ENCODE results near the gene ATP2B2.

ATP2B2 gene

DNA sequence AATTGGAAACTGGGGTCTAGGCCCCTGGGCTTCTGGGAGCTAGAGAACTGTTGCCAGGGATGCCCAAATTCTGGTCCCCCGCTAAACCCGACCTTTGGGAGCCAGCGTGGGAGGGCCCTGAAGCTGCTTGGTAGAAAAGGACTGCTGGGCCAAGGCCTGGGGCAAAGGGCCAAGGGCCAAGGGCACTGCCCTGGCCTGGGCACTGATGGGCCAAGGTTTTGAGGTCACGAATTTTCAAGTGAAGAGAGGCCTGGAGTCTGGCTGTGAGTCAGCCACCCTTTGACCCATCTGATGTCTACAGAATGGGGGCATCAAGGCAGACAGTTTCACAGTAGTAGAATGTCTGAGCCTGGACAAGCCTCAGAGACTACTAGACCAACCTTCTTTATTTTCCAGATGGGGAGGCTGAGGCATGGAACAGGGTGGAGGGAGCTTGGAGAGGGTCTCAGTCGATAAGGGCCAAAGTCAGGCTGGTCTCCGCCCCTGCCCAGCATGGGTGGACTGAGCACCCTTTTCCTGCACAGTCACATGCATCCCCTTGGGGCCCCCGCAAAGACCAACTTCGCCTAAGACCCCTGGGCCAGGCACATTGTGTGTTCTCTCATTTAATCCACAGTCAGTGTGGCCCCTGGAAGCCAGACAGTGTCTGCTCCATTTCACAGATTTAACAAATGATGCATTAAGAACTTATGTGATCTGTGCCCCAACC lies 66.3 kb downstream of the ATP2B2 start:
- TF ChIP-seq CTCF (IDR thresholded peaks at IDR 0.05; ENCODE audit: low read depth, low read length) = no peak
- DNase-seq (ENCODE audit: extremely low read depth, low read depth) = no peak

- no peak for DNase-seq (ENCODE audit: extremely low read depth, low read depth)
- no peak for TF ChIP-seq CTCF (IDR thresholded peaks at IDR 0.05; ENCODE audit: low read depth, low read length)
Measured at GRCh38 chr3:10437995-10438901, 67.1 kb downstream of the ATP2B2 start.

DNA sequence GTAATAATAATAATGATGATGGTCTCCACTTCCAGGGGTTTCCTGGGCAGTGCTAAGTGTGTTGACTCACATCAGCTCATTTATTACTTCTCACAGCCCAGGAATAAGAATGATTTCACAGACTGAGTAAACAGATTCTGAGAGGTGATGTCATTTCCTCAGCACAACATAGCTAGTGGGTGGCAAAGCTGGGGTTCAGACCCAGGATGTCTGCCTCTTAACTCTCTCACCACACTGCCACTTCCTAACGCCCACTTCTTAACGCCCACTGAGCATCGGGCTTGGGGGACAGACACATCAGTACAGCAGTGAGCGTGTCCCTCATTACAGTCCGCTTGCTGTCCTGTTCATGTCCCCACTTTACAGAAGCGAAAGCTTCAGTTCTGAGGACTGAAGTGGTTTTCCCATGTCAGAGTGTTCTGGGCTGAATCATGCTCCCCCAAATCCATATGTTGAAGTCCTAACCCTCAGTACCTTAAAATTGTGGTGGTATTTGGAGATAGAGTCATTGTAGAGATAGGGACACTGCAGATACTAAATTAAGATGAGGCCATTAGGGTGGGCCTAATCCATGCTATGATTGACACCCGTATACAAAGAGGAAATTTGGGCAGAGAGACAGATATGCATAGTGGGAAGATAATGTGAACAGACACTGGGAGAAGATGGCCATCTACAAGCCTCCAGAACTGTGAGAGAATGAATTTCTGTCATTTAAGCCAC lies 68.0 kb downstream of the ATP2B2 start:
- TF ChIP-seq CTCF (IDR thresholded peaks at IDR 0.05; ENCODE audit: low read depth, low read length) = no peak
- no peak for DNase-seq (ENCODE audit: extremely low read depth, low read depth)

DNA sequence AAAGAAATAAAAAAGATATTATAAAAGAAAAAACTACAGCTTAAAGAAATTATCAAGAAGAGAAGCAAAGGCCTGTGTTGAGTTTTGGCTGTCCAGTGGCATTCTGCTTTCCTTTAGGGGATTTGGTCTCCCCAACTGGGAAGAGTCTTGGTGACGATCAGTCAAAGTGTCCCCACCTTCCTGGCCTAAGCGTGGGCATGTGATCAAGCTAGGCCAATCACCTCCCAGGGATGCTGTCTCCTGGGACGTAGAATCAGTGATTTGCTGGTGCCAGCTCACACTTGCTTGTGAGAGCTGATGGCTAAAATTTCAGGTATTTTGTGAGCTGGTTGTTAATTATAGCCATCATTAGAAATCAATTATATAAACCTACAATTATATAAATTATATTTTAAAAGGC lies 69.5 kb downstream of the ATP2B2 start:
- no peak for DNase-seq (ENCODE audit: extremely low read depth, low read depth)
- no peak for TF ChIP-seq CTCF (IDR thresholded peaks at IDR 0.05; ENCODE audit: low read depth, low read length)

DNA sequence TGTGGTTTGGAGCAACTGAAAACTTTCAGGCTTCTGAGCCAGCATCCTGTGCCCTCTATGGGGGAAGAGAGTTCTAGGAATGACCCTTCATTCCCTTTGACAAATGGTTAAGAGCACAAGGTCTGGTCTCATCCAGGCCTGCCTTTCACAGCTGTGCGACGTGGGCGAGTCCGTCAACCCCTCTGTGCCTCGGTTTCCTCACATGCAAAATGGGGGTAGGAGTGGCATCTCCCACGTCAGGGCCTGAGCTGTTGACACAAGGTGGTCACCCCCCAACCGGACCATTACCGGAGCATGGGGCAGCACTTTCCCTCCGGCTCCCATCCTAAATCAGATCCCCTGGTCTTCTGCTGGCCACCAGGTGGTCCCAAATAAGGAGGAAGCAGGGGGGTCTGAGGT lies 70.4 kb downstream of the ATP2B2 start:
- no peak for DNase-seq (ENCODE audit: extremely low read depth, low read depth)
- no peak for TF ChIP-seq CTCF (IDR thresholded peaks at IDR 0.05; ENCODE audit: low read depth, low read length)

- DNase-seq (ENCODE audit: extremely low read depth, low read depth) = no peak
Measured at GRCh38 chr3:10434144-10434937, 71.0 kb downstream of the ATP2B2 start.

More at GRCh38 chr3:10434144-10434937, 71.0 kb downstream of the ATP2B2 start:
- no peak for TF ChIP-seq CTCF (IDR thresholded peaks at IDR 0.05; ENCODE audit: low read depth, low read length)

Data from AG09319 (cell line).